ENCODE data around the gene CR1.

CR1 gene

GRCh38 chr1:207495801-207496792, at the start of gene CR1:
Gene CR1 (plus strand): TSS chr1:207496157. CDS start chr1:207496268, 111 bp downstream.
- peak; percentile 31 for DNase-seq (ENCODE audit: low spot score)

- DNase-seq (ENCODE audit: low spot score), result no peak
These were observed 42.3 kb upstream of the CR1 start for GRCh38 chr1:207453710-207454045.

DNA sequence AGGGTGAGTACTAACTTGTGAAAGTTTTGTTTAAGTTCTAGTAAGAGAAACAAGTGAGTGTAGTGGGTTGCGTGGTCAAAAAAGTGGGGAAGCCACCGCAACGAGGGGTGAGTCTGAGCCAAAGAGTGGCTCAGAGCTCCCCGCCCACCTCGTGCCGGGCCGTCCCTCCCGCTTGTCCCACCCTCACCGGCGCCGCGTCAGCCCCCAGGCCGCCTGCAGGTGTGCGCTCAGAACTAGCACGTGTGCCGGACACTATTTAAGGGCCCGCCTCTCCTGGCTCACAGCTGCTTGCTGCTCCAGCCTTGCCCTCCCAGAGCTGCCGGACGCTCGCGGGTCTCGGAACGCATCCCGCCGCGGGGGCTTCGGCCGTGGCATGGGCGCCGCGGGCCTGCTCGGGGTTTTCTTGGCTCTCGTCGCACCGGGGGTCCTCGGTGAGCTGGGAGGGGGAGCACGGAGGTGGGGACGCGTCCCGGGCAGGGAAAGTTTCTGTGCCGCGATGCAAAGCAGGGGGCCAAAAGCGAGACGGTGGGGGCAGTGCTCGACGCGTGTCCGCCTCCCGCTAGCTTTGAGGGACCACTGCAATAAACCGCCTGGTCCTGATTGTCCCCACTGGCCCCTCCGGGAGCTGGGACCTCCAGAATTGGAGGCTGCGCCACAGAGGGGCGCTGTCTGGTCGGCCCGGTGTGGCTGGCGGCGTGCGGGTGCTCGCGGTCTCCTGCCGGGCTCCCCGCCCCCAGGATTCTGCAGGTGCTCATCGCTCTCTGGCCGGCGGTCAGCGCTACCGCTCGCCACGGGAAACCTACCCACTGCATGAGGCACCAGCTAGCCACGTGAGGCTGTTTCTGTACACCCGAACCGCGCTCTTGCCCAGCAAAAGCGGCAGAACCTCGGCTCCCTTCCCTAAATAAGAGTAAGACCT, 41.7 kb upstream of the CR1 start, which contains the start of gene CR2:
Gene CR2, plus strand, starts transcription at position 283 of the 919 bp plus-strand sequence. Its CDS starts 91 bp downstream, at position 374.
- DNase-seq (ENCODE audit: low spot score), result peak; percentile 85

- DNase-seq (ENCODE audit: low spot score), result no peak
These were observed 40.7 kb upstream of the CR1 start for GRCh38 chr1:207455183-207455754.

DNA sequence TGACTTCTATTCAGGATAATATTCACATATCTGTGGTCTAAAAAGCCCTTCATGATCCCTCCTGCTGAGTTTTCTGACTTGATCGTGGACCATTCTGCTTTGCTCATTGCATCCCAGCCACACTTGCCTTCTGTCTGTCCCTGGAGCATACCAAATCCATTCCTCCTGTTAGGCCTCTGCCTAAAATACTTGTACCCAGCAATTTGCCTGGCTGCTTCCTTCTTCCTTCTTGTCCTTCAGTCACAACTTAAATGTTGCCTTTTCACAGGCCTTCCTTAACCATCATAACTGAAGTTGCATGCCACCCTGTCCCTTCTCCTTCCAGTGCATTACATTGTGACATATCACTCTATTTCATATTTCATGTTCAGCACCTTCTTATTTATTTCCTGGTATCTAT, 37.5 kb upstream of the CR1 start:
- no peak for DNase-seq (ENCODE audit: low spot score)

DNA sequence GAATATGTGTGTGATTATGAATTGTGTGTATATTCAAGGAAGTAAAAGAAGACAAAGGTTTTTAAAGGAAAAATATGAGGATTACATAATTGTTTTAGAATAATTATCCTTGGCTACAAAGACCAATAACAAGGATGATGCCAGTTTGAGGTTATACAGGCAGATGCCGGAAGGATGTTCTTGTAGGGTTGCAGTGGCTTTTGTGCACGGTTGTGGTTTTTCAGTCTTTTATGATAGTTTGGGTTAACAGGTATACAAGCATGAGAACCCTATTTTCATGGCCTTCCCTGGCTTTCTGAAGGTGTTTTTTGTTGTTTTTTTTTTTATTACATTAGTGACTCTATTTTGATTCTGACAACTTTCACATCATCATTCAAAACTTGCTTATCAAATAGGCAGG, 36.9 kb upstream of the CR1 start:
- DNase-seq (ENCODE audit: low spot score), result no peak

- no peak for DNase-seq (ENCODE audit: low spot score)
These were observed 34.3 kb upstream of the CR1 start for GRCh38 chr1:207461649-207462048.

DNA sequence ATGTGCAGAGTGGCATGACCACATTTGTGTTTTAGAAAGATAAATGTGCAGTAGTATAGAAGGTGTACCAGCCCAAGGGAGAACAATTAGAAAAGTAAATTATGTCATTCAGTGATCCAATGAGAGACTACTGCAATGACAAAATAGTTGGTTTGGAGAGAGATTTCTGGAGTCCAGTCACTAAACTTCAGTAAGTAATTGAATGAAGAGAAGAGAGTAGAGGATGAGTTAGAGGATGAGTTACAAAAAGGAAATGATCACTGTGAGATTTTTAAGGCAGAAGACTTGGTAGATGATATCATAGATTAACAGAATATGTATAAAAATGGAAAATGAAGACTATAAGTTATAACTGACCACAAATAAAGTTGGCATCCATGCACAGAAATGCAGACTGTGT, 33.4 kb upstream of the CR1 start:
- no peak for DNase-seq (ENCODE audit: low spot score)

- no peak for DNase-seq (ENCODE audit: low spot score)
These were observed 32.9 kb upstream of the CR1 start for GRCh38 chr1:207463021-207463420.

GRCh38 chr1:207463571-207463970, 32.4 kb upstream of the CR1 start:
- DNase-seq (ENCODE audit: low spot score), result no peak

DNA sequence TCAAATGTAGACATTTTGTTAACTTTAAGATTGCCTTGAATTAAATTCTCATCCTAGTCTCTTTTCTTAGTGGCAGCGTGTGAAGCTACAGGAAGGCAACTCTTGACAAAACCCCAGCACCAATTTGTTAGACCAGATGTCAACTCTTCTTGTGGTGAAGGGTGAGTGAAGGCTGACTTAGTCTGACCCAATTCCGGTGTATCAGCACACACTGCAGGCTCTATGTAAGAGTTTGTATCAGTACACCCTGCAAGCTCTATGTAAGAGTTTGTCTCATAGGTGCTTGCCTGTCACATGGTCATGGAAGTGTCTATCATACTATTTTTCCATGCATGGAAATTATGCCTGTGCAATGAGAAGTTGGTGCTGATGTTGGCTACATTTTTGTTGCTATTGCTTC, 25.0 kb upstream of the CR1 start:
- DNase-seq (ENCODE audit: low spot score), result no peak

- DNase-seq (ENCODE audit: low spot score), result no peak
These were observed 21.7 kb upstream of the CR1 start for GRCh38 chr1:207474210-207474609.

- DNase-seq (ENCODE audit: low spot score), result no peak
These were observed 9.8 kb upstream of the CR1 start for GRCh38 chr1:207486198-207486597.

GRCh38 chr1:207487636-207488035, 8.3 kb upstream of the CR1 start:
- no peak for DNase-seq (ENCODE audit: low spot score)

DNA sequence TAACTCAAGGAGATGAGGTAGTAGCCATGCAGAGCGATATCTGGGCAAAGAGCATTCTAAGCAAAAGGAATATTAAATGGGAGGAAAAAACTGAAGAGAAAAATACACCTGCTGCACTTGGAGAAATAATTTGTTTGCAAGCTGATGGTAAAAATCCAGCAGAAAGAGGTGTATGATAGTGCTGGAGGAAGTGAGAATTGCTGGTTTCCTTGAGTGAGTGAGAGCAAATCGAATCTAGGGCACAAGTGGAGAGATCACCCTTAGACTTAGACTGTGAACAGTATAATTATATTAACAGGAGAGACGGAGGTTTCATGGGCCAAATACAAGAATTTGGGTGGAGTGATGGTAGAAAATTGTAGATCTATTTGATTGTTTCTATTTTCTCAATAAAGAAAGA, 2.7 kb upstream of the CR1 start:
- DNase-seq (ENCODE audit: low spot score), result no peak

DNA sequence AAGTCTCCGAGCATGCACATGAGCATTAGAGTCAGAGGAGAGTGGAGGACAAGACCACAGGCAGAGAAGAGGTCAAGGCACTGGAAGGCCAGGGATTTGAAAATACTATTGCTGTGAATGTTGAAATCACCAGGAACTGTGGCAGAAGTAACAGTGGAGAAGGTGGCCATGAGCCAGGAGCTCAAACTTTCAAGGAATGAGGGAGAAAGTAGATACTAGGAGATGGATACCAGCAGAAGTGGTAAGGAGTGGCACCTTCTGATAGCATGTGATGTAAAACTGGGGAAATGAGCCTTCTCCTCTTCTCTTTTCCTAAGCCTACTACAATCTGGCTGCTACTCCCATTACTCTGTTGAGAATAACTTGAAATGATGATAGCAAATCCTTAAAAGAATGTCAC, 1.8 kb upstream of the CR1 start:
- no peak for DNase-seq (ENCODE audit: low spot score)

DNA sequence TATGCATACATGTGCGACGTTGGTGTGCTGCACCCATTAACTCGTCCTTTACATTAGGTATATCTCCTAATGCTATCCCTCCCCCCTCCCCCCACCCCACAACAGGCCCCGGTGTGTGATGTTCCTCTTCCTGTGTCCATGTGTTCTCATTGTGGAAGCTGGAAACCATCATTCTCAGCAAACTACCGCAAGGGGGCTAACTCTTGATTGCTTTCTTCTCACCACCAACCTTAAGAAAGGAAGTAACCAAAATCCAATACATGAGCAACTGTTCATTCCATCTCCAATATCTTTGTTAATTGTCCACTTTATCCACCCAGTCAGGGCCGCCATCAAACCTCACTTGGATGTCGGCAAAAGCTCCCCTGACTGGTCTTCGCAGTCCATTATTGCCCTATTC, 676 bp upstream of the CR1 start:
- DNase-seq (ENCODE audit: low spot score), result peak; percentile 48

DNA sequence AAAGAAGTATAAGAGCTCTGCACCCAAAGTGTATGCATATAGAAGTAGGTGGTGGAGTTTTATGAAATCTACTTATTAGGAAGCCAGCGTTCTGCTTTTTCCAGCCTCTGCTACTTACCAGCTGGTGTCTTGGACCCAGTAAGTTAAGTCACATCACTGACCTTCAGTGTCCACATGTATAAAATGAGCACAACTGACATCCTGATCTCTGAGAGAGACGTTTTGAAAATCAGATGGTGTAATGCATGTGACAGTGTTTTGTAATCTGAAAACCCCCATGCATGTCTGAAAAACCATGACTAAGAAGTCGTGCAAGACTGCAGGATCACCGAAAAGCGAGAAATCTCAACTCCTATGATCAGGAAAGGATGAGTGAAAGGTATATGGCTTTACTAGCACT, 2.0 kb downstream of the CR1 start:
- no peak for DNase-seq (ENCODE audit: low spot score)

- peak; percentile 85 for DNase-seq (ENCODE audit: low spot score)
These were observed 3.6 kb downstream of the CR1 start for GRCh38 chr1:207499573-207499972.

- no peak for DNase-seq (ENCODE audit: low spot score)
These were observed 4.3 kb downstream of the CR1 start for GRCh38 chr1:207500306-207500705.

GRCh38 chr1:207501071-207501470, 5.1 kb downstream of the CR1 start:
- DNase-seq (ENCODE audit: low spot score), result no peak

- DNase-seq (ENCODE audit: low spot score), result no peak
These were observed 6.8 kb downstream of the CR1 start for GRCh38 chr1:207502726-207503125.

Data from NAMALWA (cell line).